ENCODE results near the gene TBC1D4.

DNA sequence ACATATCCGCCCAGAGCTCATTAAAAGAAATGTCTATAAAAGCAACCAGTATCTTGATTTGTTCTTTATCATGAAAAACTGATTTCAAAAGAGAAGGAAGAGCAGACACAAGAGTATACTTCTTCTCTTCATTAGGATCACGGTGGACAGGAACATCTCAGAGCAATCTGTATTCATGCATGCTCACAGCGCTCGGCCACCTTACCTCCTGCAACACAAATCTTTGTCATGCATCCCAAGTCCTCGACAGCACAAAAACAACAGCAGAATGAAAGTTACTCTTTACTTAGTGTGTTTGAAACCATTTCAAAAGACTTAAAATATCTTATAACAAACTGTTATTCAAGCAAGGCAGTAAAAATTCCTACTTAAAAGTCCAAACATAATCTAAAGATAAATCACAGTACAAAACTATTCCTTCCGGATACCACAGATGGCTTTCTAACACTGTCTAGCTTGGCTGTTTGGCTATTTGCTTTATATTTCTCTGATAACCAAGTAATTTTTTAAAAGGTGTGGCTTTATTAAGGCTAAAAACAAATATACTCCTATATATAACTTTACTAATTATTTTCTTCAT is 174.5 kb downstream of the TBC1D4 start:
- TF ChIP-seq POLR2A (IDR thresholded peaks at IDR 0.05): no peak
- no peak for TF ChIP-seq CTCF (IDR thresholded peaks at IDR 0.05)

All from right lobe of liver (tissue), 4 donors.